ENCODE measurements around the gene SF3B2. TPM values are rescaled to one million over a fixed set of nuclear protein-coding genes. Genes with fewer than 3 reads are reported as not detected.
"Not testable (repeated sequence)": the region's sequence is repeated elsewhere in the genome, so short reads cannot be mapped to it uniquely, and the experiment has no call there.

Gene SF3B2
- total and polyA plus RNA-seq, 8 donors = 64.4 to 118 (median 83.3) TPM

- Histone ChIP-seq H3K27me3 (no peaks in the 10 kb centered on the region), H3K4me3 (no peak overlapping the region), H3K4me1 (peaks cover 0 to 6% (median 5%) of the 10 kb centered on the region in 3 donors), H3K9me3 (no peaks in the 10 kb centered on the region), H3K27ac (no peak overlapping the region), H3K36me3 (peaks cover 0 to 7% (median 0%) of the 10 kb centered on the region in 3 donors)
- WGBS, 2 donors = 83 to 90% methylated on average over 13 of the region's 13 CpGs
- TF ChIP-seq CTCF (IDR thresholded peaks at IDR 0.05) = no peak
- FAIRE-seq = no peak
- no peak for DNase-seq
- no peak for ATAC-seq
- intact Hi-C loops (cut with DNase I) = no loop called here
Observed at GRCh38 chr11:66006134-66006890, 45.9 kb upstream of the SF3B2 start.

GRCh38 chr11:66006891-66007176 is 45.3 kb upstream of the SF3B2 start:
- Histone ChIP-seq H3K4me1 (peaks cover 0 to 6% (median 5%) of the 10 kb centered on the region in 3 donors), H3K9me3 (no peaks in the 10 kb centered on the region), H3K27me3 (no peaks in the 10 kb centered on the region), H3K27ac (no peak overlapping the region), H3K36me3 (peaks cover 0 to 7% (median 0%) of the 10 kb centered on the region in 3 donors), H3K4me3 (no peak overlapping the region)
- intact Hi-C loops (cut with DNase I) = no loop called here
- FAIRE-seq (no peak), ATAC-seq (no peak), DNase-seq (no peak)
- no peak for TF ChIP-seq CTCF (IDR thresholded peaks at IDR 0.05)
- WGBS, 2 donors = 68 to 73% methylated on average over 4 of the region's 4 CpGs

GRCh38 chr11:66007201-66007634 is 44.9 kb upstream of the SF3B2 start:
- ATAC-seq (no peak), FAIRE-seq (no peak), DNase-seq (no peak)
- no peak overlapping the region for H3K4me3 ChIP-seq
- peaks cover 0 to 3% (median 0%) of the 10 kb centered on the region in 4 donors for H3K27me3 ChIP-seq
- no peaks in the 10 kb centered on the region for H3K9me3 ChIP-seq
- peaks cover 0 to 7% (median 0%) of the 10 kb centered on the region in 3 donors for H3K36me3 ChIP-seq
- H3K4me1 ChIP-seq = peaks cover 0 to 6% (median 5%) of the 10 kb centered on the region in 3 donors
- no peak overlapping the region for H3K27ac ChIP-seq
- no peak for TF ChIP-seq CTCF (IDR thresholded peaks at IDR 0.05)
- WGBS, 2 donors = 46 to 49% methylated on average over 5 of the region's 5 CpGs
- intact Hi-C loops (cut with DNase I) = no loop called here

GRCh38 chr11:66008095-66008467 is 44.1 kb upstream of the SF3B2 start:
- Histone ChIP-seq H3K36me3 (peaks cover 0 to 7% (median 0%) of the 10 kb centered on the region in 3 donors), H3K27me3 (peaks cover 0 to 4% (median 0%) of the 10 kb centered on the region in 4 donors), H3K27ac (no peak overlapping the region), H3K4me1 (peaks cover 0 to 5% (median 5%) of the 10 kb centered on the region in 3 donors), H3K4me3 (no peak overlapping the region), H3K9me3 (no peaks in the 10 kb centered on the region)
- WGBS, 2 donors = 81 to 86% methylated on average over 2 of the region's 2 CpGs
- intact Hi-C loops (cut with DNase I) = no loop called here
- TF ChIP-seq CTCF (IDR thresholded peaks at IDR 0.05) = no peak
- FAIRE-seq = no peak
- no peak for ATAC-seq
- no peak for DNase-seq

- H3K9me3 ChIP-seq = no peaks in the 10 kb centered on the region
- intact Hi-C loops (cut with DNase I) = no loop called here
- FAIRE-seq (no peak), ATAC-seq (no peak), DNase-seq (peak in 1 of 6 donors; percentile 20)
- peaks cover 0 to 7% (median 0%) of the 10 kb centered on the region in 3 donors for H3K36me3 ChIP-seq
- peaks cover 0 to under 1% (median 0%) of the 10 kb centered on the region in 3 donors for H3K4me1 ChIP-seq
- WGBS, 2 donors = 58 to 65% methylated on average over 10 of the region's 10 CpGs
- TF ChIP-seq CTCF (IDR thresholded peaks at IDR 0.05) = no peak
- no peak overlapping the region for H3K4me3 ChIP-seq
- H3K27ac ChIP-seq = no peak overlapping the region
- peaks cover 0 to 4% (median 0%) of the 10 kb centered on the region in 4 donors for H3K27me3 ChIP-seq
Observed at GRCh38 chr11:66008468-66009101, 43.6 kb upstream of the SF3B2 start.

- FAIRE-seq; intact Hi-C loops (cut with DNase I); ATAC-seq; H3K36me3 ChIP-seq; H3K27ac ChIP-seq; DNase-seq; H3K4me3 ChIP-seq; H3K9me3 ChIP-seq; H3K4me1 ChIP-seq; H3K27me3 ChIP-seq: not testable (repeated sequence)
- 64 to 68% methylated on average over 4 of the region's 4 CpGs for WGBS, 2 donors
Observed at GRCh38 chr11:66010036-66010435, 42.1 kb upstream of the SF3B2 start.
